Upper lobe of left lung (tissue), 4 donors: Measurements from ENCODE around the gene SEZ6L2.
"Not testable (repeated sequence)": the region's sequence is repeated elsewhere in the genome, so short reads cannot be mapped to it uniquely, and the experiment has no call there.

ENCODE experiments used
- EP300 ChIP-seq, 4 donors: sonication (generic); formaldehyde crosslinking; IDR thresholded peaks; one replicate each; pipeline ENCODE4 v1.5.1; 2017; ENCODE audit warnings: antibody characterized with exemption in 4 of 4, control low read depth in 2 of 4
- POLR2A ChIP-seq, 4 donors: fragments of 450-650 bp; IDR thresholded peaks; one replicate each; pipeline ENCODE4 v1.5.1; 2016 to 2017; ENCODE audit warnings: antibody characterized with exemption in 4 of 4, mild to moderate bottlenecking in 2 of 4
- POLR2AphosphoS5 ChIP-seq, 2 donors: sonication (generic); formaldehyde crosslinking; IDR thresholded peaks; one replicate each; pipeline ENCODE4 v1.5.1; 2017; ENCODE audit warnings: antibody characterized with exemption in 2 of 2
- TF ChIP-seq, protein P1 (sequence below), 6 experiments: fragments of 450-650 bp in 4 of 6; fragments of 200-600 bp in 2 of 6; sonication (generic) in 2 of 6; IDR thresholded peaks; one replicate each; pipeline ENCODE4 v1.5.1; 2016 to 2019; ENCODE audit warnings: antibody characterized with exemption in 6 of 6

DNA sequence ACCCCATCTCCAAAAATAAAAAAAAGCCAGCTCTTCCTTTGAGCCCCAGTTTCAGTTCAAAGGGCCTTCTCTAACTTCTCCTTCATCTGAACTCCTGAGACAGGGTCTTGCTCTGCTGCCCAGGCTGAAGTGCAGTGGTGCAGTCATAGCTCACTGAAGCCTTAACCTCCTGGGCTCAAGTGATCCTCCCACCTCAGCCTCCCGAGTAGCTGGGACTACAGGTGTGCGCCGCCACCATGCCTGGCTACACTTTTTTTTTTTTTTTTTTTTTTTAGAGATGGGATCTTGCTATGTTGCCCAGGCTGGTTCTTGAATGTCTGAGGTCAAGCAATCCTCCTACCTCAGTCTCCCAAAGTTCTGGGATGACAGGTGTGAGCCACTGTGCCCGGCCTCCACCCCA is 66.1 kb downstream of the SEZ6L2 start:
- TF ChIP-seq, protein P1, sequence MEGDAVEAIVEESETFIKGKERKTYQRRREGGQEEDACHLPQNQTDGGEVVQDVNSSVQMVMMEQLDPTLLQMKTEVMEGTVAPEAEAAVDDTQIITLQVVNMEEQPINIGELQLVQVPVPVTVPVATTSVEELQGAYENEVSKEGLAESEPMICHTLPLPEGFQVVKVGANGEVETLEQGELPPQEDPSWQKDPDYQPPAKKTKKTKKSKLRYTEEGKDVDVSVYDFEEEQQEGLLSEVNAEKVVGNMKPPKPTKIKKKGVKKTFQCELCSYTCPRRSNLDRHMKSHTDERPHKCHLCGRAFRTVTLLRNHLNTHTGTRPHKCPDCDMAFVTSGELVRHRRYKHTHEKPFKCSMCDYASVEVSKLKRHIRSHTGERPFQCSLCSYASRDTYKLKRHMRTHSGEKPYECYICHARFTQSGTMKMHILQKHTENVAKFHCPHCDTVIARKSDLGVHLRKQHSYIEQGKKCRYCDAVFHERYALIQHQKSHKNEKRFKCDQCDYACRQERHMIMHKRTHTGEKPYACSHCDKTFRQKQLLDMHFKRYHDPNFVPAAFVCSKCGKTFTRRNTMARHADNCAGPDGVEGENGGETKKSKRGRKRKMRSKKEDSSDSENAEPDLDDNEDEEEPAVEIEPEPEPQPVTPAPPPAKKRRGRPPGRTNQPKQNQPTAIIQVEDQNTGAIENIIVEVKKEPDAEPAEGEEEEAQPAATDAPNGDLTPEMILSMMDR (IDR thresholded peaks at IDR 0.05), result not testable (repeated sequence)
- not testable (repeated sequence) for TF ChIP-seq POLR2AphosphoS5, POLR2A, EP300 (IDR thresholded peaks at IDR 0.05)
